ENCODE data around the gene GRAP2.

GRAP2 gene

GRCh38 chr22:39933741-39934140, 32.9 kb downstream of the GRAP2 start:
- H3K4me3 ChIP-seq (ENCODE audit: low read length), result no peak overlapping the region
- TF ChIP-seq, protein P1, sequence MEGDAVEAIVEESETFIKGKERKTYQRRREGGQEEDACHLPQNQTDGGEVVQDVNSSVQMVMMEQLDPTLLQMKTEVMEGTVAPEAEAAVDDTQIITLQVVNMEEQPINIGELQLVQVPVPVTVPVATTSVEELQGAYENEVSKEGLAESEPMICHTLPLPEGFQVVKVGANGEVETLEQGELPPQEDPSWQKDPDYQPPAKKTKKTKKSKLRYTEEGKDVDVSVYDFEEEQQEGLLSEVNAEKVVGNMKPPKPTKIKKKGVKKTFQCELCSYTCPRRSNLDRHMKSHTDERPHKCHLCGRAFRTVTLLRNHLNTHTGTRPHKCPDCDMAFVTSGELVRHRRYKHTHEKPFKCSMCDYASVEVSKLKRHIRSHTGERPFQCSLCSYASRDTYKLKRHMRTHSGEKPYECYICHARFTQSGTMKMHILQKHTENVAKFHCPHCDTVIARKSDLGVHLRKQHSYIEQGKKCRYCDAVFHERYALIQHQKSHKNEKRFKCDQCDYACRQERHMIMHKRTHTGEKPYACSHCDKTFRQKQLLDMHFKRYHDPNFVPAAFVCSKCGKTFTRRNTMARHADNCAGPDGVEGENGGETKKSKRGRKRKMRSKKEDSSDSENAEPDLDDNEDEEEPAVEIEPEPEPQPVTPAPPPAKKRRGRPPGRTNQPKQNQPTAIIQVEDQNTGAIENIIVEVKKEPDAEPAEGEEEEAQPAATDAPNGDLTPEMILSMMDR (conservative IDR thresholded peaks at IDR 0.05; ENCODE audit: low read length), result no peak
- no peak for DNase-seq (ENCODE audit: low read depth)

GRCh38 chr22:39935116-39935515, 34.2 kb downstream of the GRAP2 start:
- no peak for DNase-seq (ENCODE audit: low read depth)
- TF ChIP-seq, protein P1 (conservative IDR thresholded peaks at IDR 0.05; ENCODE audit: low read length), result no peak
- no peak overlapping the region for H3K4me3 ChIP-seq (ENCODE audit: low read length)

DNA sequence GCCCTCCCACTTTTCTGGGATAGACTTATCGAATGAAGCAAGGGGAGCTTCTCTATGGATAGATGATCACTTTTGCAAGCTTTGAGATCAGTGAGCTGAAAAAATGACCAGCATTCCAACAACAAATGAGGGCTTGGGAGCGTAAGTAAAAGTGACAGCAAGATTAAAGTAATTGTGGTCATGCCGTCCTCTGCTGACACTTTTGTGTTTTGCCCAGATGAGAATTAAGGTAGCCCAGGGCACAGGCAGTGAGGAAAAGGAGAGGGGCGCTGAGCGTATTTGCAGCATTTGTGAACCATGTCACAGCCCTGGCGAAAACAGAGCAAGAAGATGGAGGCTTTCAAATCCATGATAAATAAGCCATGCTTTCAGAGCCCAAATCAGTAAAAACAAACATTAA, 34.7 kb downstream of the GRAP2 start:
- no peak for DNase-seq (ENCODE audit: low read depth)
- TF ChIP-seq, protein P1 (conservative IDR thresholded peaks at IDR 0.05; ENCODE audit: low read length), result no peak
- no peak overlapping the region for H3K4me3 ChIP-seq (ENCODE audit: low read length)

- no peak for DNase-seq (ENCODE audit: low read depth)
- TF ChIP-seq, protein P1 (conservative IDR thresholded peaks at IDR 0.05; ENCODE audit: low read length), result no peak
- H3K4me3 ChIP-seq (ENCODE audit: low read length), result no peak overlapping the region
Observed at GRCh38 chr22:39936523-39937145, 35.8 kb downstream of the GRAP2 start.

DNA sequence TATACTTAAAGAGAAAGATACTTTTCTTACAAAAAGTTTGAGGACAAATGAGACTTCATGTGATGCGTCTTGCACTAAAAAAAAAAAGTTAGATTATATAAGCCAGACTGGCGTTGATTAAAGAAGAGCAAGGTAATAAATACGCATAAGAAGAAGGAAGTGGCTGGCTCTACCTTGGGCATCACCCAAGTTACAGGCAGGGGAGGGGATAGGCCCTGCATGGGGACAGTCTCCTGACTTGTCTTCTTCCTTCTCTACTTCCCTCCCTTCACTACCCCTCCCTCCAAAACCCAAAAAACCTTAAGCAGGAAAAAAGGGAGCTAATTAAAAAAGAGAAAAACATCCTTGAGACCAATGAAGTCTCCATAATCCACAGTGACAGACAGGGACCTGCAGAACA, 37.0 kb downstream of the GRAP2 start:
- TF ChIP-seq, protein P1 (conservative IDR thresholded peaks at IDR 0.05; ENCODE audit: low read length), result no peak
- no peak for DNase-seq (ENCODE audit: low read depth)
- no peak overlapping the region for H3K4me3 ChIP-seq (ENCODE audit: low read length)

- DNase-seq (ENCODE audit: low read depth), result no peak
- TF ChIP-seq, protein P1 (conservative IDR thresholded peaks at IDR 0.05; ENCODE audit: low read length), result no peak
- H3K4me3 ChIP-seq (ENCODE audit: low read length), result no peak overlapping the region
Observed at GRCh38 chr22:39938509-39939111, 37.7 kb downstream of the GRAP2 start.

DNA sequence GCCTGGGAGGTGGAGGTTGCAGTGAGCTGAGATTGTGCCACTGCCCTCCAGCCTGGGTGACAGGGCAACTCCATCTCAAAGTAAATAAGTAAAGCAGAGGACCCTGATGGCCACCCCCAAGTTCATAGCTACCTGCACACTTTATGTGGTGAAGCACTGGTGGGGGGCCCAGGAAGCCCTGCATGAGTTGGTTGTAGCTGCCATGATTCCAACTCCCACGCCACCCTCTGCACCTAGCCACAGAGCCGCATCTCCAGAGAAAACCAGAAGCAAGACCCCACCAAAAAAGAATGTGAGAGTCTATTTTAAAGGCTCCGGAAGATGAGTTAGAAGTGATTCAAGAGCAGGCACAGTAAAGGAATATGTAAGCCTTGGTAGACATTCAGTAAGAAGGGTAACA, 38.9 kb downstream of the GRAP2 start:
- H3K4me3 ChIP-seq (ENCODE audit: low read length), result no peak overlapping the region
- TF ChIP-seq, protein P1 (conservative IDR thresholded peaks at IDR 0.05; ENCODE audit: low read length), result no peak
- DNase-seq (ENCODE audit: low read depth), result no peak
